NCI-H526 (cell line): ENCODE measurements around the gene PPP2R1B.
"Not testable (repeated sequence)": the region's sequence is repeated elsewhere in the genome, so short reads cannot be mapped to it uniquely, and the experiment has no call there.

ENCODE experiments used
- DNase-seq, 2 experiments: peaks; one replicate each; lab custom pipeline; 2025; lab: John Stamatoyannopoulos, UW

PPP2R1B gene

DNA sequence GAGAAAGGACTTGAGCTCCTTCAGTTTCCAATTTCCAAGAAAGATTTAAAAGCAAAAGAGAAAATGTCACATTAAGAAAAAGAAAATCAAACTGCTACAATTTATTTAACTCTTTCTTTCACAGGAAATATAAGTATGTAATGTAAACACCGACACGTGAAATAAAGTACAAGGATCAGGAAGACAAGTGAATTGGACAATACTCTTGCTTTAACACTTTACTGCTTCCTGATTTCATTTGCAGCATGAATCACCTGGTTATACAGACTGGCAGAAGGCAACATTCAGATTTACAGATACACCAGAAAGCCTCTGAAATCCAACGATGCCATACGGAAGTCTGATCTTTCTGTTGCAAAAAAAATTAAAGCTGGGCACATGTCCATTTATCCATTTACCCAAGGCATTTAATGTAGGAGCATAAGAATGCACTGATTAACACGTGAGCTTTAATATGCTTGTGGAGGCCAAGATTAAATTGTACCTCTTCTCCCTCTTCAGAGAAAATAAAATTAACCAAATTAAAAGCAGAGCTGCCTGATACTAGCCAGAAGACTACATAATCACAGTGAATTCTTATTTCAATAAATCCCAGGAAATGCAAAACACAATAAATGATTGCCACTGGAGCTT is 16.0 kb upstream of the PPP2R1B start:
- no peak for DNase-seq

DNA sequence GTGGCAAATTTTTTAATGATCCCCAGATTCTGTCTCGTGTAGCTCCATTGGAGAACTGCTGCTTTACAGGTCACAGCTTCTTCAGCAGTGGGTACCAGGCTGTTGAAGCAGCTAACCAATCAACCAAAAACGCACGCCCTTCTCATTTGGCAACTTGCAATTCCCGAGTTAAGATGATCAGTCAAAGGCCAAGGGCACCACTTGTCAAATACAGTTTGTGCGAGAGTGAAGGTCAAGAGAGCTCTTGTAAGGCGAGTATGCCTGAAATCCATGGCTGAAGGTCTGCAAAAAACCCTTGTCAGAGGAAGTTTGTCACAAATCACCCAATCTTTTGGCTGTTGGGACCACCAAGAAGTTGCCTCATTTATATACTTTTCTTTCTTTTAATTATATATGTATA is 12.9 kb upstream of the PPP2R1B start:
- no peak for DNase-seq

DNA sequence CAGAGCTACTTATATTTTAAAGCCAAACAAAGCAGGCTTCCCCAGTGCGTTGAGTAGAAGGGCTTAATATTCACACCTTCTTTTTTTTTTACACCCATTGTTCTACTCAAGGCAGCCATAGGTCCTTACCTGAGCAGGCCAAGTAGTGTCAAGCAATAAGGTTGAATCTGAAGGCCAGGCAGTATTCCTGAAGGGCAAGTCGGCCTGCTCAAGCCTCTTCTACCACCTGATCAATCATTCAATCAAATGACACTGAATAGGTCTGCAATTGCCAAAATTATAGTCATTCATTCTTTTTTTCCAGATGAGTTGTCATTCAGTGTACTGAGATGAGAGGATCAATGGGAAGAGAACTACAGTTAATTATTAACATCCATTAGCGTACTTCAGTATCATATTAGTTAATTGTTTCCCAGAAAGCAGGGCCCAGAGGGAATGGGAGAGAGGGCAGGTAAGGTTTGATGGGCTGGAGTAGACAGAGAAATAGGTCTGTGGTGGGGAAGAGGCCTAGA is 11.9 kb upstream of the PPP2R1B start:
- DNase-seq: peak in 1 of 2 experiments; percentile 22

DNA sequence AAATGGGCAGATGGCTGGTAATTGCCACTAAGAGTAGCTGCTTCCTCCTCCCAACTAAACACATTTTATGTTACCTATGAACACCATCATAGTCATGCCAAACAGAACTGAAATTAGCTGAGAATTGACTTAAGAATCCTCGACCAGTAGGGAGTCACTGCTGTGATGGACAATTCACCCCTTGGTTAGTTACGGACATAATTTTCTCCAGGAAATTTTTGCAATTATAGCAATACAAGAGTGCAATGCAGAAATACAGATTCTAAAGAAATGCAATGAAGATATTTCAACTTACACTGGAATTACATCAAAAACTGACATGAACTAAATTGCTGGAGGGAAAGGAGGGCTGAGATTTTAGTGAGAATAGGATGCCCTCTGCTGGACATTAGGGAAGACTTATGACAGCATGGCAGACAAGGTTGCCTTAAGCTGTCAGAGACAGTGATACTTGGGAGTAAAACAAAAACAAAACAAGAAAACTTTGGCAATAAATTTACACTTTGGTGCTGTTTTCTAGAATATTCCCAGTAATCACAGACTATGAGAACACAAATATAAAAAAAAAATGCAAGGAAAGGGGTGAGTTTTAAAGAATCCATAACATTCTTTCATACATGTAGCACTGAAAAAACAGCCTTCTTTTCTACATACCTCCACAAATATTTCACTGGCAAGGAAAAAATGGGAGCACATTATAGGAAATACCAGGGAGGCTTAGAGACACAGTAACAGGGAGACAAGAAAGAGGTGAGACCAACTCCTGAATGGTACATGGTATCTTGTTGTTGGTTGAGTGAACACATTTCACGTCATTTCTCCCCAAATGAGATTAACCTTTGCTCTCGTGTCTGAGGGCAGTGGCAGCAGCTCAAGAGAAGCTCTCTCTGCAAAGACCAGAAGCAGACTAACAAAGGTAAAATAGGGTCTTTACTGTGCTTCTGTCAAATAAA is 11.2 kb upstream of the PPP2R1B start:
- DNase-seq: peak; percentile 69 to 95

DNA sequence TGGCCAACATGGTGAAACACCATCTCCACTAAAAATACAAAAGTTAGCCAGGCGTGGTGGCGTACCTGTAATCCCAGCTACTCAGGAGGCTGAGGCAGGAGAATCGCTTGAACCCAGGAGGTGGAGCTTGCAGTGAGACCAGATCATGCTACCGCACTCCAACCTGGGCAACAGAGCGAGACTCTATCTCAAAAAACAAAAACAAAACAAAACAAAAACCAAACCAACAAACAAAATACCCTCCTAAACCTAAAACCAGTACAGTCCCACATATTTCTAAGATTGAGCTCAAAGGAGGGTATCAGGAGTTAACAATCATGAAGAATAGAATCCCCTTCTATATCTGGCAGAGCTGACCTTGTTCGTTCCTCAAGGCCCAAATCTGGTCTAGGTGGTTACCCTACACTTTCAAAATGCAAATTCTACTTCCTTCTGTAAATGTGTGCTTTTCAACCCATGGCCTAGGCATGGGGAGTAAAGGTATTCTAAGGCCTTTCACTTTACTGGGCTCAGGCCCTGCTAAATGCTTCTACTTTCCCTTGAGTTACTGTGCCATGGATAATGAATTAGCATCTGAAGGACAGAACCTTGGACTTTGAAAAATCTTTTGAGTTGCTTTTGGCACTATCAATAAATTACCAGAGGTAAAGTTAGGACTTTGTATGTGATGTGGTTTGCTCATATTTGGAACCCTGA is 10.4 kb upstream of the PPP2R1B start:
- DNase-seq: peak in 1 of 2 experiments; percentile 19

DNA sequence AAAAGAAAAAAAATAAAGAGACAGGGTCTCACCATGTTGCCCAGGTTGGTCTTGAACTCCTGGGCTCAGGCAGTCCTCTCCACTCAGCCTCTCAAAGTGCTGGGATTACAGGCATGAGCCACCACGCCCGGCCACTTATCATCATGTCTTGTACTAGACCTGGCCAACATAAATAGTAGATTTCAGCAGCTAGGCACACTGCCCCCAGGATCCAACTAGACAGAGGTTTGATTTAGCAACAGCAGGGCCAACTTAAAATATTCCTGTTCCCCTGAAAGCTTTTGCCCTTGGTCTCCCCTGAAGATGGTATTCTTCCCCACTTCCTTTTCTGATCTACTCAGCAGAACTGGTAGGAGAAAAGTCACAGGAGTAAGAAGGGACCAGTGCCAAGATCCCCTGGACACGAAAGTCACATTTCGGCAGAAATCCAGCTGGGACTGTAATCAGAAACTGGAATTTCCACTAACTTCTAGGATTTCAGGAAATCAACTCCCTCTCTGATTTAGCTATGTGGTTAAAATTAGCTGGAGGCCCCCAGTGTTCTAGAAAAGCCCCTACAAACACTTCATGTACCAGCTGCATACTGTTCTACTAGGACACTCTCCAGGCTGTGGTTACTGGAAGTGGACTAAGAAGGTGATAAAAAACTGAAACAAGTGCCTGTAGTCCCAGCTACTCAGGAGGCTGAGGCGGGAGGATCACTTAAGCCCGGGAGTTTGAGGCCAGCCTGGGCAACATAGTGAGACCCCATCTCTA is 8.9 kb upstream of the PPP2R1B start:
- no peak for DNase-seq

DNA sequence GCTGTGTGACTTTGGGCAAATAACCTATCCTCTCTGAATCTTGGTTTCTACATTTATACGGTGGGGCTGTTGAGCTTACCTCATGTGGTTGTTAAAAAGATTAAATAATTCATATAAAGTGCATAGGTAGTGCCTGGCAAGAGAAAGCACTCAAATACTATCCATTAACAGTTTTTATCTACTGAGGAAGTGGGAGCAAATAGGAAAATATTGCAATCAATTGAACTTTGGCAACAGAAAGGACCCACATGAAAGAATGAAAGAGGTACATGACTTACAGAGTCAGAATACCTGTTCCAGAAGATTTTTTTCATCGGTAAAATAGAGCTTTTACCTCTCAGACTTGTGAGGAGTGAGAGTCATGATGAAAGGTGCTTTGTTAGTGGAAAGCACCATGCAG is 6.3 kb upstream of the PPP2R1B start:
- no peak for DNase-seq

DNA sequence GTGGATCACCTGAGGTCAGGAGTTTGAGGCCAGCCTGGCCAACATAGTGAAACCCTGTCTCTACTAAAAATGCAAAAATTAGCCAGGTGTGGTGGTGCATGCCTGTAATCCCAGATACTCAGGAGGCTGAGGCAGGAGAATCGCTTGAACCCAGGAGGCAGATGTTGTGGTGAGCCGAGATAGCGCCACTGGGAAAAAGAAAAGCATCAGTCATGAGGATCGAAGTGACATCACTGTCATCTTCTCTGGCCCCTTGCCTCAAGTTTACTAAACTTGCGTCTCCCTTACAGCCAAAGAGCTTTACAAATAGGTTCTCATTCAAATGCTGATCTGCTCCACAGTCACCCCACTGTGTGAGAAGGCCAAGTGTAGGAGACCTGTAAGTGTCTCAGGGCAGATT is 5.0 kb upstream of the PPP2R1B start:
- not testable (repeated sequence) for DNase-seq

DNA sequence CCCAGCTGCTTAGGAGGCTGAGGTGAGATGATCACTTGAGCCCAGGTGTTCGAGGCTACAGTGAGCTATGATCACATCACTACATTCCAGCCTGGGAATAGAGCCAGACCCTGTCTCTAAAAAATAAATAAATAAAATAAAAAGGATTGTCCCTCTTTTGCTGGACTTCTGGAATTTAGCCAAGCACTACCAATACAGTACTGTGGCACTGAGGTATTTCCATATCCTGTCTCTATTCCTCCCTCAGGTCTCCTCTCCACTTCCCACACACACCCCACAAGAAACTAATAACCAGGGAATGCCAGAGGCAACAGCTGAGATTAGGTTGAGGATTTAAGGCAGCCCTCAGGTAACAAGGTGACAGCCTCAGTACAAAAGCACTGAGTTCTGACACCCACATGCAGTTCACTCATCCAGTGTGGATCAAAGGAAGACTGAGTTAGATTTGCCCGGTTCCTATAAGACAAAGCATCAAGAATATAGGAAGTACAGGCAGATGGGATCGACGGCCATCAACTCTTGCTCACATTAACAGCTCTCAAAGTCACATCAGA is 4.5 kb upstream of the PPP2R1B start:
- no peak for DNase-seq

DNA sequence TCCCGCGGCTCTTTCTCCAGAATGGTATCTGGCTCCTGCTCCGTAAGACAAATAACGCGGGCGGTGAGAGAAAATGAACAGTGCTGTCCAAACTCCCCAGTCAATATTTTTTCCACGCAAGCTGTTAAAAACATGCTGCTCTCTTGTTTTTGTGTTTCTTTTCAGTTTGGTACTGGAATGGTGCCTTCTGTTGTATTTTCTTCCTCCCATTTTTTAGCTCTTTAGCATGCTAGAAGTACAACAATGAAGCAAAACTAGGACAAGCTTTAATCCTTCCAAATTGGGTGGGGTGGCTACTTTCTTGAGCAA is 599 bp upstream of the PPP2R1B start:
- DNase-seq: no peak

DNA sequence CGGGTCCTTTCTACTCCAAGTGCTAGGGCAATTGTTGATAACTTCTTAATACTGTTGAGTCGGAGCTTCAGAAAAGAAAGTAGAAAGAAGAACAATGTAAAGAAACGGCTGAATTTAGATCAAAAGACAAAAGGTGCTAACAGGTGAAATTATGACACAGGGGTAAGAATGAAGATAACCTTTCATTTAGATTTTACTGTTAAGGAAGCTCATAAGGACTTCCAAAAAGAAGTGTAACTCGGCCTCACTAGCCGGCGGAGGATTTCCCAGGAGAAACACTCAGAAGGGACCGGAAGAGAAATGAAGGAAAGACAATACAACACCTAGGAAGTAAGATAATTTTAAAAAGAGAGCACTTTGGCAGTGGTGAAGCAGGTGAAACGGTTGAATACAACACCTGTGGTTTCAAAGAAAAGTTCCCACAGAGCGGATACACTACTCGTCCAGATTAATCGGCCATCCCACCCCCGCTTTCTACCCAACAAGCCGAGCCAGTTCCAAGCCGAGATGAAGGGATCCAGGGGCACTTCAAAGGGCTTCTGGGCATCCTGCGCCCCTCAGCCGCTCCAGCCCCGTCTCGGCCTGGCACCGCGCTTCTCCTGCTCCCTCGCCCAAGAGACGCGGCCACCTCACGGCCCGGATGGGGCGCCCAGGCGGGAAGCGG is 737 bp downstream of the PPP2R1B start:
- DNase-seq: peak in 1 of 2 experiments; percentile 91

DNA sequence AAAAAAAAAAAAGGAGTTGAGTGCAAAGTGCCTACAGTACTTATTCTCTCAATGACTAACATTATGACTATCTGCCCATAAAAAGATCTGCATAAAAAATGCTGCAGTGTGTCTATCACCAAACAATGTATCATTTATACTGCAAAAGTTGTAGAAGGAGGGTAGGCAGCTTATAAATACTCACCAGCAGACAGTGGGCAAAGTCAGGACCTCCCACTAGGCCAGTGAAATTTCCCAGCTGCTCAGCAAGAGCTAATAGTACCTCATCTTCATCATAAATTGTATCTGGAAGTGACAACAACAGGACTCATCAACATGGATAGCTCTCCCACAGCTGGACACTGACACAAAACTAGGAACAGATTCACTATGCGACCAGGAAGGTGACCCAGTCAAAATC is 1.6 kb downstream of the PPP2R1B start:
- peak in 1 of 2 experiments; percentile 20 for DNase-seq

DNA sequence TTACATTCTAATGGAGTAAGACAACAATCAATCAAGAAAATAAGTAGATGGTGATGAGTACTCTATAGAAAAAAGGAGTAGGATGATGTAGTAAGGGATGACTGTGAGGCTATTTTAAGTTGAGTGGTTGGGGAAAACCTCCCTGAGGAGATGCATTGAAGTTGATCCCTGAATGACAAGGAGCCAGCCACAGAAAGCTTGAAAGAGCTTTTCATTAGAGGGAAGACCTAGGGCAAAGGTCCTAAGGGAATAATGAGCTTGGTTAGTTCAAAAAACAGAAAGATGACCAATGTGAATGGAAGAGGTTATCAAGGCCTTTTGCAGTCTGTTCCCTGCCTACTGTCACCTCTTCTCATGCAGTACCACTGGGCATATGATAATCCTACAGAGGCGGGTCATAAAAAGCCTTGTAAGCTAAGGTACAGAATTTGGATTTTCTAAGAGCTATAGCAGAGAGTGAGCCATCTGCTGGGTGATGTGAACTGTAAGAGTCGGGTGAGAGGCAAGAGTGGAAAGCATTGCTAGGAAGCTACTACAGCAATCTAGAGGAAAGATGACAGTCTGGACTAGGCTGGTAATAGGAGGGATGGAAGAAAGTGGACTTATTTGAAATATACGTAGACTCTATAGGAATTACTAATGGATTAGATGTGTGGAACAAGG is 3.1 kb downstream of the PPP2R1B start:
- peak in 1 of 2 experiments; percentile 34 for DNase-seq

DNA sequence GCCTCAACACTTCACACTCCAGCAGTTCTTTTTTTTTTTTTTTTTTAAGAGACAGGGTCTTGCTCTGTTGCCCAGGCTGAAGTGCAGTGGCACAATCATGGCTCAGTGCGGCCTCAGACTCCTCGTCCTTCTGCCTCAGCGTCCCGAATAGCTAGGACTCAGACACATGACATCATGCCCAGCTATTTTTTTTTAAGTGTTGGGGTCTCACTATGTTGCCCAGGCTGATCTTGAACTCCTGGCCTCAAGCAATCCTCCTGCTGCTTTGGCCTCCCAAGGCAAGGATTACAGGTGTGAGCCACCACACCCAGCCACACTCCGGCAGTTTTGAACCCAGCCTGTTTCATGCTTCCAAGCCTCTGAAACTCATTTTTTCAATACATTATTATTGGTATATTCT is 3.7 kb downstream of the PPP2R1B start:
- no peak for DNase-seq

DNA sequence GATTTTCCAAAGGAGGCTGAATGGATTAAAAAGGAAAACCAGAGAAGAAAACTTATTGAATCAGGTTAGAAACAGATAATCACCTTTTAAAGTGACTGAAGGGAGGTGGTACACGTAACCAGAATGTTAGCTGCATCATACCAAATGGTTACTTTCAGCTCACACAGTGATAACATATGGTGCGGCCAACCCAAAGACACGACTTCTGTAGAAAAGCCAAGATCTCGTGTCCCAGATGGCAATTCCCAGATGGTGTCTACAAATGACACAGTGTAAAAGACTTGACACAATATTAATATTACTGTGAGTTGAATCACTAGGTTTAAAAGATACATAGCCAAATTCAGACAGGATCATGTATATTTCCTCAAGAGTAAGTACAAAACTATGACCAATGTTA is 5.2 kb downstream of the PPP2R1B start:
- DNase-seq: no peak

DNA sequence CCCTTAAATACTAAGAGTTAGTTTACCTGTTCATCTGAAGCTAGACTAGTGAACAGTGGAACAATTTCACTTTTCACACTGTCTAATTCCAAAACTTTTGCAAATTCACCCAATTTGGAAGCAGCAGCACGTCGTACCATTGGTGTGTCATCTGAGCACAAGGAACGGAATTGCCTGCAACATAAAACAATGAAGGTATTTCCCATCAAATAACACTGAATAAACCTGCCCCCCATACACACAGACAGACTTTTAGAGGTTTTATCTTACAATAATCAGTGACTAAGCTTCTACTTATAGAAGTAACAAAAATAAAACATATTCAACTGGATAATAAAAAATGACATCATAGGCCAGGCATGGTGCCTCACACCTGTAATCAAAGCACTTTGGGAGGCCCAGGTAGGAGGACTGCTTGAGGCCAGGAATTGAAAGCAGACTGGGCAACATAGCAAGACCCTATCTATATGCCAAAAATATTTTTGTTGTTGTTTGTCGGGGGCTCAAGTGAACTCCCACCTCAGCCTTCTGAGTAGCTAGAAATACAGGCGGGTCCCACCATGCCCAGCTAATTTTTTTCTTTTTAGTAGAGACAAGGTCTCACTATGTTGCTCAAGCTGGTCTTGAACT is 6.3 kb downstream of the PPP2R1B start:
- no peak for DNase-seq

DNA sequence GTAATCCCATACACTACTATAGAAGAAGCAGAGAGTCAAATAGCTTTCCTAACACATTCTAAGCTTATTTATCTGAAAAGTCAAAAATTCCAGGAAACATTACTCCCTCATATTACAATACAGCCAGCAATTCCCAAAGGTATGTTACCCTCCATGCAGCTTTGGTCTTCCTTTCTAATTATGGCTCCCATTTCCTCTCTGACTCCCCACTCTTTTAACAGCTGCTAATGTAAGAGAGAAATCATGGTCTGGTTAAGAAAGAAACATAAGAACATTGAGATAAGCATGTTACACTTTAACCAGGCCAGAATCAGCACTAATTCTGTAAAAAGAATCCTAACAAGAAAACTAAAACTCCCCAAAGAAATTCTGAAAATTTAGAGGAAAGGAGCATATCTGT is 6.8 kb downstream of the PPP2R1B start:
- no peak for DNase-seq

DNA sequence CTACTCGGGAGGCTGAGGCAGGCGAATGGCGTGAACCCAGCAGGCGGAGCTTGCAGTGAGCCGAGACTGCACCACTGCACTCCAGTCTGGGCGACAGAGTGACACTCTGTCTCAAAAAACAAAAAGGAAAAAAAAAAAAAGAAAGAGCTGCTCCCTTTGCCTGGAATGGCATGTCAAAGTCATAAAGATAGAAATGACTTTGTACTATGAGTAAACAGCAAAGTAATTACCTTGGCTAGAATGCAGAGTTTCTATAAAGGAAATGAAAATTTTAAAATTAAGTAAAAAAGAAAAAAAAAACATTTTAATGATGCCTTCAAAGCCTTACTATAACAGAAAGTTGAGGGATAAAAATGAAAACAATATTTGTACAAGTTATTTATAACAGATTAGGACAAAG is 10.1 kb downstream of the PPP2R1B start:
- no peak for DNase-seq

DNA sequence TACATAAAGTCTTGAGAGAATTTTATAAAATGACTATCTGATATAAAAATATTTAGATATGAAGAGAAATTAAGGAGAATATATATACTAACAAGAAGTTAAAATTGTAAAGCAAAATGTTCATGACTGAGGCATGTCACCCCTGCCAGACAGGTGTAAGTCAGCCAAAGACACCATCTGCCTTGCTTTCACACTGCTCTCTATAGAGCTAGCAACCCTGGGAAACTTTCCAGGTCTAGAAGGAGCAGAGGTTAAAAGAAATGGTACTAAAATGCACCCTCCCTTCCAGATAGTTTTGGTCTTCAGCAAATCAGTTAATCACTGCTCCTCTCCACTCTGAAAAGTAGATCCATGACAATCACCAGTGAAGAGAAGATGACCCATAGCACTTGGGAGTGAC is 16.5 kb downstream of the PPP2R1B start:
- DNase-seq: no peak
